Endometrium (tissue), 2 donors: Measurements from ENCODE around the gene NTF3.

Source experiments
- FAIRE-seq: peaks from 2 replicates; lab custom pipeline; 2012; peaks lifted over from hg19 to GRCh38; lab: Jason Lieb, UNC
- donor health status: control.
- donor health status: control.

NTF3 gene

GRCh38 chr12:5432011-5432400 lies at the start of gene NTF3:
Gene NTF3, plus strand, starts transcription at chr12:5432108. Its CDS starts 217 bp downstream, at chr12:5432325.
- FAIRE-seq, result no peak

- FAIRE-seq, result no peak
Observed at GRCh38 chr12:5384015-5384414, 47.9 kb upstream of the NTF3 start.

GRCh38 chr12:5388581-5389535 lies 43.0 kb upstream of the NTF3 start:
- no peak for FAIRE-seq

- FAIRE-seq, result no peak
Observed at GRCh38 chr12:5390174-5390799, 41.6 kb upstream of the NTF3 start.

GRCh38 chr12:5391653-5392052 lies 40.3 kb upstream of the NTF3 start:
- no peak for FAIRE-seq

GRCh38 chr12:5392961-5393360 lies 38.9 kb upstream of the NTF3 start:
- no peak for FAIRE-seq

GRCh38 chr12:5395443-5396271 lies 36.3 kb upstream of the NTF3 start:
- FAIRE-seq, result no peak

- no peak for FAIRE-seq
Observed at GRCh38 chr12:5396541-5396940, 35.4 kb upstream of the NTF3 start.

- FAIRE-seq, result no peak
Observed at GRCh38 chr12:5399266-5399665, 32.6 kb upstream of the NTF3 start.

GRCh38 chr12:5402009-5402935 lies 29.6 kb upstream of the NTF3 start:
- FAIRE-seq, result no peak

GRCh38 chr12:5403411-5403810 lies 28.5 kb upstream of the NTF3 start:
- no peak for FAIRE-seq

- no peak for FAIRE-seq
Observed at GRCh38 chr12:5407034-5407856, 24.7 kb upstream of the NTF3 start.

GRCh38 chr12:5409619-5410018 lies 22.3 kb upstream of the NTF3 start:
- FAIRE-seq, result no peak

- FAIRE-seq, result peak; percentile 63
Observed at GRCh38 chr12:5416571-5416970, 15.3 kb upstream of the NTF3 start.

GRCh38 chr12:5417500-5417899 lies 14.4 kb upstream of the NTF3 start:
- FAIRE-seq, result no peak

- FAIRE-seq, result no peak
Observed at GRCh38 chr12:5428332-5429221, 3.3 kb upstream of the NTF3 start.

GRCh38 chr12:5429741-5430557 lies 2.0 kb upstream of the NTF3 start:
- FAIRE-seq, result no peak
